ENCODE measurements around the gene DCBLD2.

GRCh38 chr3:98807561-98807960, 93.9 kb downstream of the DCBLD2 start:
- no peak for TF ChIP-seq CTCF (IDR thresholded peaks at IDR 0.05)
- TF ChIP-seq POLR2AphosphoS5 (IDR thresholded peaks at IDR 0.05) = no peak
- no peak for TF ChIP-seq EP300 (IDR thresholded peaks at IDR 0.05)

Measured in upper lobe of left lung (tissue), 4 donors.